NCI-H2029 (cell line): ENCODE data around the gene CTDSP1.

Experiments
- DNase-seq: peaks from one replicate; lab custom pipeline; 2025; lab: John Stamatoyannopoulos, UW

CTDSP1 gene

DNA sequence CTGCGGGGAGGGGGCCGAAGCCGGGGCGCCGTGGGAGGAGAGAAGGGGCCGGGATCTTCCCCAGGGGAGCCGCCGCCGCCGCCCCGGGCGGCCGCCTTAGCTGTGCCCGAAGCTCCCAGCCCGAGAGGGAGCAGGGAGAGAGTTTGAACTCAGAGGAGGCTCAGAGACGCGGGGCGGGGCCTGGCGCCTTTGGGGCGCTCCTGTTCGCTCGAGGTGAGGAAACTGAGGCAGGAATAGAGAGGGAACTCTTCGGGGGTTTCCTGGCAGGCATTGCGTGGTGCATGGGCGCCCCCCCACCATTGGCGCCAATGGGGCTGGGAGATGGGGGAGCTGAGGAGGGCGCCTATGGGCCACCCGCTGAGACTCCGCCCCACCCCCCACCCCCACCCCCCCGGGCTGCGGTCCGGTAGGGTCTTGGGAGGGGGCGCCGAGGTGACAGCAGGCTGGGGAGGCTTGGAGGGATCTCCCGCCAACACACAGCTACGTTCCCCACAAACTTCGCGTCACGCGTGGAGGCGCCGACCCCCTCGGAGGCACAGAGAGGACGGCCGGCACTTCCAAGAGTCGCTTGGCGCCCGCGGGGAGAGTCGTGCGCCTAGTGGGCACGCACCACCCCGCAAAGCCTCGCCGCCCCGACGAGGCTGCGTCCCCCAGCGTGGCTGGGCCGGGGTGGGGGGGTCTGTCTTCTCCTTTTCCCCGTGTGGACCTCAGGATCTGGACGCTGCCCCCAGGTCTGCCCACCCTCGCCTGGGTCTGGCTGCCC, 680 bp downstream of the CTDSP1 start:
- DNase-seq: no peak

DNA sequence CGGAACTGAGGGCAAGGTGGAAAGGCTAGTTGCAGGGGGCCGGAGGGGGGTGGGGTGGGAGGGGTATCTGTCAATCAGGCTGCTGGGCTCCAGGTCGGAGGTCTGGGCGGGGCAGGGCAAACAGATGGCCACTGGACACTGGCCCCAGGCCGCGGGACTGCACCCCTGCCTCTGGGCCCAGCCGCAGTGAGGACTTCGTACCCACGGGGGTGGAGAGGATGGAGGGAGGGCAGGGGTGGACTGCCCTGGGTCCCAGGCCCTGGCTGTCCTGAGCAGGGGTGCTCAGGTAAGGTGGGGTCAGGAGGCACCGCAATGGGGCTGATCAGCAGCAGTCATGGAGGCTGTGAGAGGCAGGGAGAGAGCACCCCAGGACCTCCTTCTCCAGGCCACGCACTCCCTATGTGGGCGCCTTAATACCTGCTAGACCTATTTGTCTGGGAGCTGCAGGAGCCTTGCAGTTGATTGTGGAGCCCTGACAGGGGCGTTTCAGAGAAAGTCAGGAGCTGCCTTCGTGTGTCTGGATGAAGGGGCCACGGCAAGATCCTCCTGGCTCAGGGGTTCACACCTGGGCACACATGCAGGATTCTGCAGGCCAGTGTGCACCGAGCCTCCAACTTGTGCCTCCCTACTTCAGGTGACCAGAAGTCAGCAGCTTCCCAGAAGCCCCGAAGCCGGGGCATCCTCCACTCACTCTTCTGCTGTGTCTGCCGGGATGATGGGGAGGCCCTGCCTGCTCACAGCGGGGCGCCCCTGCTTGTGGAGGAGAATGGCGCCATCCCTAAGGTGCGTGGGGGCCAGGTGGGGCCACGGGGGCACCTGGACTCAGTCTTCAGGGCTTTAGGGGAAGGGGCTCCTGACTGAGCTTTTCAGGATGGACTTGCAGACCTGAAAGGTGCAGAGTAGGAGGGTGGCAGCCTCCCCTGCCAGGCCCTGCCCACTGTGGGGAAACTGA, 1.5 kb downstream of the CTDSP1 start:
- DNase-seq: no peak

DNA sequence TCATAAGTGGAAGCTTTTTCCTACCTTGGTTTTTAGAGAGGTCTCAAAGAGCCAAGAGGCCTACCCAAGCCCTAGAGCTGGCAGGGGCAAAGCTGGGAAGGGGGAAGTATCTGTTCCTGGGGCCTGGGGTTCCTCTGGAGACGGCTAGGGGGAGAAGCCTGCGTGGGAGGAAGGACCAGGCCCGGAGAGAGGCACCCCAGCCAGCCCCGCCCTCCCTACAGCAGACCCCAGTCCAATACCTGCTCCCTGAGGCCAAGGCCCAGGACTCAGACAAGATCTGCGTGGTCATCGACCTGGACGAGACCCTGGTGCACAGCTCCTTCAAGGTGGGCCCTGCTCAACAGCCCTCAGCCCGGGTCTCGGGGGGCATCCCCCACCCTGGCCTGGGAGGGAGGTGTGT, 2.2 kb downstream of the CTDSP1 start:
- no peak for DNase-seq

DNA sequence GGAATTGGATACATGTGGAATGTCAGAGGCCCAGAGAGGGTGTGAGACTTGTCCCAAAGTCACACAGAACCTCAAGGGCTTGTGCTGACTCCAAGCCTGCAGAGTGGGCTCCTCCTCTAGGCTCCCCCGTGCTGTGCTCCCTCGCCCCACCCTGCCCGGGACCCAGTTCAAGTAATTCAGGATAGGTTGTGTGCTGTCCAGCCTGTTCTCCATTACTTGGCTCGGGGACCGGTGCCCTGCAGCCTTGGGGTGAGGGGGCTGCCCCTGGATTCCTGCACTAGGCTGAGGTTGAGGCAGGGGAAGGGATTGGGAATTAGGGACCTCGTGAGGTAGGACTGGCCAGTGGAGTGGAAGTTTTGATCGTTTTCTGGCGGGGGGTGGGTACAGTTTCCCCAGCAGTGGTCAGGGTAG, 2.8 kb downstream of the CTDSP1 start:
- no peak for DNase-seq

DNA sequence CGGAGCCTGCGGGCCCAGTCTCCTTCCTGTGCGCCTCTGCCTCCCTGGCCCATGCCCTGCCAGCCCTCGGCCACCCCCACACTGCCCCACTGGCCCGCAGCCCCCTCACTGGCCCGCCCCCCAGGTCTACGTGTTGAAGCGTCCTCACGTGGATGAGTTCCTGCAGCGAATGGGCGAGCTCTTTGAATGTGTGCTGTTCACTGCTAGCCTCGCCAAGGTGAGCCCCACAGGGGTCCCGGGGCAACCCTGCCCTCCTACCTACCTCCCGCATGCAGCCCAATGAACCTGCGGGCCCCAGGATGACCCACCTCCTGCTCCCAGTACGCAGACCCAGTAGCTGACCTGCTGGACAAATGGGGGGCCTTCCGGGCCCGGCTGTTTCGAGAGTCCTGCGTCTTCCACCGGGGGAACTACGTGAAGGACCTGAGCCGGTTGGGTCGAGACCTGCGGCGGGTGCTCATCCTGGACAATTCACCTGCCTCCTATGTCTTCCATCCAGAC, 3.3 kb downstream of the CTDSP1 start:
- DNase-seq: no peak

DNA sequence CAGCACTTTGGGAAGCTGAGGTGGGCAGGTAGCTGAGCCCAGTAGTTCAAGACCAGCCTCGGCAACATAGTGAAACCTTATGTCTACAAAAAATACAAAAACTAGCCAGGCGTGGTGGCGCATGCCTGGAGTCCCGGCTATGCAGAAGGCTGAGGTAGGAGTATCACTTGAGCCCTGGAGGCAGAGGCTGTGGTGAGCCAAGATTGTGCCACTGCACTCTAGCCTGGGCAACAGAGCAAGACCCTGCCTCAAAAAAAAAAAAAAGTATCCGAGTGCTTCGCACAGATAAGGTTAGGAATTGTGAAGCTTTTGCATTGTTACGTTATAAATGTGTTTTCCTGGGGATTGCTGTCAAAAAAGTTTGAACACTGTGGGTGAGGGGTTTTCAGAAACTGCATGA, 4.1 kb downstream of the CTDSP1 start:
- DNase-seq: no peak

DNA sequence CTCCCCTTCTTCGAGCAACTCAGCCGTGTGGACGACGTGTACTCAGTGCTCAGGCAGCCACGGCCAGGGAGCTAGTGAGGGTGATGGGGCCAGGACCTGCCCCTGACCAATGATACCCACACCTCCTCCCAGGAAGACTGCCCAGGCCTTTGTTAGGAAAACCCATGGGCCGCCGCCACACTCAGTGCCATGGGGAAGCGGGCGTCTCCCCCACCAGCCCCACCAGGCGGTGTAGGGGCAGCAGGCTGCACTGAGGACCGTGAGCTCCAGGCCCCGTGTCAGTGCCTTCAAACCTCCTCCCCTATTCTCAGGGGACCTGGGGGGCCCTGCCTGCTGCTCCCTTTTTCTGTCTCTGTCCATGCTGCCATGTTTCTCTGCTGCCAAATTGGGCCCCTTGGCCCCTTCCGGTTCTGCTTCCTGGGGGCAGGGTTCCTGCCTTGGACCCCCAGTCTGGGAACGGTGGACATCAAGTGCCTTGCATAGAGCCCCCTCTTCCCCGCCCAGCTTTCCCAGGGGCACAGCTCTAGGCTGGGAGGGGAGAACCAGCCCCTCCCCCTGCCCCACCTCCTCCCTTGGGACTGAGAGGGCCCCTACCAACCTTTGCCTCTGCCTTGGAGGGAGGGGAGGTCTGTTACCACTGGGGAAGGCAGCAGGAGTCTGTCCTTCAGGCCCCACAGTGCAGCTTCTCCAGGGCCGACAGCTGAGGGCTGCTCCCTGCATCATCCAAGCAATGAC, 4.8 kb downstream of the CTDSP1 start:
- no peak for DNase-seq

DNA sequence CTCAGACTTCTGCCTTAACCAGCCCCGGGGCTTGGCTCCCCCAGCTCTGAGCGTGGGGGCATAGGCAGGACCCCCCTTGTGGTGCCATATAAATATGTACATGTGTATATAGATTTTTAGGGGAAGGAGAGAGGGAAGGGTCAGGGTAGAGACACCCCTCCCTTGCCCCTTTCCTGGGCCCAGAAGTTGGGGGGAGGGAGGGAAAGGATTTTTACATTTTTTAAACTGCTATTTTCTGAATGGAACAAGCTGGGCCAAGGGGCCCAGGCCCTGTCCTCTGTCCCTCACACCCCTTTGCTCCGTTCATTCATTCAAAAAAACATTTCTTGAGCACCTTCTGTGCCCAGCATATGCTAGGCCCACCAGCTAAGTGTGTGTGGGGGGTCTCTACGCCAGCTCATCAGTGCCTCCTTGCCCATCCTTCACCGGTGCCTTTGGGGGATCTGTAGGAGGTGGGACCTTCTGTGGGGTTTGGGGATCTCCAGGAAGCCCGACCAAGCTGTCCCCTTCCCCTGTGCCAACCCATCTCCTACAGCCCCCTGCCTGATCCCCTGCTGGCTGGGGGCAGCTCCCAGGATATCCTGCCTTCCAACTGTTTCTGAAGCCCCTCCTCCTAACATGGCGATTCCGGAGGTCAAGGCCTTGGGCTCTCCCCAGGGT, 5.5 kb downstream of the CTDSP1 start:
- no peak for DNase-seq

DNA sequence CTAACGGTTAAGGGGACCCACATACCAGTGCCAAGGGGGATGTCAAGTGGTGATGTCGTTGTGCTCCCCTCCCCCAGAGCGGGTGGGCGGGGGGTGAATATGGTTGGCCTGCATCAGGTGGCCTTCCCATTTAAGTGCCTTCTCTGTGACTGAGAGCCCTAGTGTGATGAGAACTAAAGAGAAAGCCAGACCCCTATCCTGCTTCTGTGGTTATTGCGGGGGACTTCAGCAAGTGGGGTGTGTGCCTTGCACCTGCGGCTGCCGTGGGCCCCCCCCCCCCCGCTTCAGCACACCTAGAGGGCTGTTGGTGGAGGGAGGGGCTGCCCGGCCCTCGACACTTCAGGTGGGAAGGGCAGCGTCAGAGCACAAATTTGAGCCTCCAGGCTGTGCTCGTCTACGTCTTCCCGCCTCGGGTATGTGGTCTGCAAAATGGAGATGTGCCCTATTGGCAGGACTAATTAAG, 6.1 kb downstream of the CTDSP1 start:
- DNase-seq: no peak

DNA sequence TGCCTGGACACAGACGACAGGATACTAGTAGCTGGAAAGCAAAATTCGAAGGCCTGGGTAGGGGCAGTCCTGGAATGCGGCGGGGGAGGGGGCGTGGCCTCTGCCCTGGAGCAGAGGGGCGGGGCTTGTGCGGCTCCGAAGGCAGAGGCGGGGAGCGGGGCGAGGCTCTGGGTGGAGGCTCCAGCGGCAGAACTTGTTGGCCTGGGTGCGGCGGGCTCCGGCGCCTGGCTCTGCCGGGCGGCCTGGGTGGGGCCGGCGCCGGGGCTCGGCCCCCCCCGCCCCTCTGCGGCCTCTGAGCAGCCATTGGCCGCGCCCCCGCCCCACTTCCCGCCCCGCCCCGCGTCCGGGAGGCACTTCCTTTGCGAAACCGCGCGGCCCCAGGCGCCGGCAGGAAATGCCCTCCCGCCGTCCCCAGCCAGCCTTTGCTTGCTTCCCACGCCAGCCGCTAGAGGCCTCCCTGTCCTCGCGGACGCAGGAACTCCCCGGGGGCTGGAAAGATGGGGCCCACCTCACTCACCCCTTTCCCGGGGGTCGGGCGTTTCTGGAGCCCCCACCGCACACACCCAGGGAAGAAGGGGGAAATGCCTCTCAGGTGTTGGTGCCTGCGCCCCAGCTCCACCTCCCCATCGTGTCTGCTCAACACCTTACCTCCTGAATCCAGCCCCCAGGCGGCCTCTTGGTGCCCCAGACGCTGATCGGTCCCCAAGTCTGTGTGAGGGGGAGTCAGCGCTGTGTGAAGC, 6.7 kb downstream of the CTDSP1 start:
- peak; percentile 86 for DNase-seq

DNA sequence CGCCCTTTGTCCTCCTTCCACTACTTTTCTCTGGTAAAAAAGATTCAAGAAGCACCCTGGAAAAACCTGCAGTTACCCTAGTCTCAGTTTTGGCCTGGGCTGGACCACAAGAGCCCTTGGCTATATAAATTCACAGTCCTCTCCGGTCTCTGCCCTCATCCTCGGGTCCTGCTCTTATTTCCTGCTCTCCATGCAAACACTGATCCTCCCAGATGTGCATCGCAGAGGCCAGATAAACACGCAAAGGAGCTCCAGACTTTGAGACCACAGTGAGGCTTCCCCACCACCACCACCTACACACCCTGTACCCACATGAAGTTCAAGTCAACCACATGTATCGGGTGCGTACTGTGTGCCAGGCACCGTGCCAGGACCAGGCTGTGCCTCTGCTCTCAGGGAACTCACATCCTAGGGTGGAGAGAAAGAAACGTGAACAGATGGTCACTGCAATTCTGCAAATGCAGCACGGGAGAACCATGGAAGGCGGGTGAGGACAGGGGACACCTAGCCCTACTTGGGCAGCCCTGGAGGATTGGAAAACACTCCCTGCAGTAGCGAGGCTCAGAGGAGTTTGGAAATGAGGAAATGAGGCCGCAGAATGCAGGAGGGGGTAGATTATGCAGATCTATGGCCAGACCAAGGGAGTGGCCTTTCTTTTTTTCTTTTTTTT, 7.4 kb downstream of the CTDSP1 start:
- DNase-seq: peak; percentile 34

DNA sequence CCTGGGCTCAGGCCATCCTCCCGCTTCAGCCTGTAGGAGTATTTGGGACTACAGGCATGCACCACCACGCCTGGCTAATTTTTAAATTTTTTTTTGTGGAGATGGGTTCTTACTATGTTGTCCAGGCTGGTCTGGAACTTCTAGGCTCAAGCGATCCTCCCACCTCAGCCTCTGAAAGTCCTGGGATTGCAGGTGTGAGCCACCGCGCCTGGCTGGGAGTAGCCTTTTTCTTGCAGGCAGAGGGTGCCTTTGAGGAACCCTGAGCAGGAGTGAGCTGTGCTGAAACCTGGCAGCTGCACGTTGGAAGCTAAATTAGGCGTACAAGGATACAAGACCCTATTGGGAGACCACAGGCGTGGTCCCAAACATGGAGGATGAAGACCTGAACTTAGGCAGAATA, 8.0 kb downstream of the CTDSP1 start:
- DNase-seq: no peak

DNA sequence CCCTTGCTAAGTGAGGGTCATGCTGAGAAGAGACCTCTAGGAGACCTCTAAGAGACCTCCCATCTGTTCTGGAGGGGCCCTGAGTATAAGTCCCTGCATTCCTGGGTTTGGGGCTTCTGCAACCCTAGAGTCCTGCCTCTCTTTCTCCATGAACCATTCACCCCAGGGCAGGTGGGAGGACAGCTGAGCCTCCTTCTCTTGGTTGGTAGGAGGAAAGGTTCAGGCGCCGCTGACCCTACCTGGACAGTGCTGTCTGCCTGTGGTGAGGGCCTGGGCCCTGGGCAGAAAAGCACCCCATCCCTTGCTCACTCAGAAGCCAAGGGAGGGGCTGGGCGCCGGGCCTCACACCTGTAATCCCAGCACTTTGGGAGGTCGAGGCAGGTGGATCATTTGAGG, 18.7 kb downstream of the CTDSP1 start:
- no peak for DNase-seq

DNA sequence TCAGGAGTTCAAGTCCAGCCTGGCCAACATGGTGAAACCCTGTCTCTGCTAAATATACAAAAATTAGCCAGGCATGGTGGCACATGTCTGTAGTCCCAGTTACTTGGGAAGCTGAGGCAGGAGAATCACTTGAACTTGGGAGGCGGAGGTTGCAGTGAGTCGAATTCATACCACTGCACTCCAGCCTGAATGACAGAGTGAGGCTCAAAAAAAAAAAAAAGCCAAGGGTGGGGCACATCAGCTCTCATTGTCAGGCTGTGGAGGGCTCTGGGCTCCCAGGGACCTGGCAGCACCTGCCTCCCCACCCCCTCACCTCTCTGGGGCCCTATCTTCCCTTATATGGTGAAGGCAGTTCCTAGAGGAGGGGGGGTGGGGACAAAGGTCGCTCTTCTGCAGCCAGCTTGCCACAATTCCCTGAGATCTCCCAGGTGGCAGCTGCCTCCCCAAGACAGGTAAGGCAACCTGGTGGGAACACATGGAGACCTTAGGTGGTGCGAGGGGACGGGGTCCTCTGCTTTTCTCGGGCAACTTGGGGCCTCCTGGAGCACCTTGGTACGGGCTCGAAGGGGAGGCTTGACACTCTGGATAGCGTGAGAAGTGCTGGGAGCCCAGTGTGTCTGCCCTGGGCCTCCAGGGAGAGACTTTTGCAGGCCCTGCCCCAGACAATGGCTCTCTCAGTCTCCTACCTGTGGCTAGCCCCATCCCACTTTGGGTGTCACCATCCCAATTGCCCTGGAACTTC, 19.2 kb downstream of the CTDSP1 start, which contains the start of gene VIL1:
Gene VIL1, plus strand, starts transcription at position 407 of the 742 bp plus-strand sequence. CDS start 4,656 bp downstream, outside the sequence.
- DNase-seq: no peak

DNA sequence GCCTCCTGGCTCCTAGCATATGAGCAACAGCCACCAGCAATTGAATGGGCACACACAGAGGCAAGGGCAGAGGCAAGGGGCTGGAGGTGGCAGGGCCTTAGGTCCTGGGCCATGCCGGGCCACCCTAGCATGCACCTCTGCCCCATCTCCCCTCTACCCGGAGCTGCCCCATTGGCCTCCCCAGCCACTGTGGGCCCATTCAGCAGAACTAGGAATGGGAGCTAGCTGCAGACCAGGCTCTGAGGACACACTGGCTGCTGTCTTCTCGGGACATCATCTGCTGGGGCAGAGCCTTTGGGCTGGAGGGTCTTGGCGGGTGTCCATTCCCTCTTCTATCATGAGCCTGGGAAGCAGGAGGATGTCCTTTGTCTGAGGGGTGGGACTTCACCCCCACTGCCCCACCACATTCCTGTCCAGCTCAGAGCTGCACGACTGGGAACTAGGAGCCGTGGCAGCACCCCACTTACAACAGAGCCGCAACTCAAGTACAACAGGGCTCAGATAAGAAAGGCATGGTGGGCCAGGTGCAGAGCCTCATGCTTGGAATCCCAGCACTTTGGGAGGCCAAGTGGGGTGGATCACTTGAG, 20.1 kb downstream of the CTDSP1 start:
- no peak for DNase-seq

DNA sequence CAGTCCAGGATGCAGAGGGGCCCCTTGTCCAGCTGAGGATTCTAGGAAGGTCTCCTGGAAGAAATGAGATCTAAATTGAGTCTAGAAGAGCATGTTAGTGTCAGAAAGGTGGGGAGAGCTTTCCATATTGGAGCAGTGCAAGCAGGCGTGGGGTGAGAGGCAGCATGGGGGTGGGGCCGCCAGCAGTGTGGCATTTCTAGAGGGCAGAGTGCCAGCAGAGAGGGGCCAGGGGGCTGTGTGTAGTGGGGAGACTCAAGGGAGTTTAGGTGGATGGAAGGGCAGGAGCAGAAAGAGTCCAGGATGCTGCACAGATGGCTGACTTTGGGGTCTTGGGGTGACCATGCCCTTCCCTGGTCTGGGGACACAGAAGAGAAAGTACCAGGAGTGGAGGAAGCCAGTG, 21.4 kb downstream of the CTDSP1 start:
- no peak for DNase-seq

DNA sequence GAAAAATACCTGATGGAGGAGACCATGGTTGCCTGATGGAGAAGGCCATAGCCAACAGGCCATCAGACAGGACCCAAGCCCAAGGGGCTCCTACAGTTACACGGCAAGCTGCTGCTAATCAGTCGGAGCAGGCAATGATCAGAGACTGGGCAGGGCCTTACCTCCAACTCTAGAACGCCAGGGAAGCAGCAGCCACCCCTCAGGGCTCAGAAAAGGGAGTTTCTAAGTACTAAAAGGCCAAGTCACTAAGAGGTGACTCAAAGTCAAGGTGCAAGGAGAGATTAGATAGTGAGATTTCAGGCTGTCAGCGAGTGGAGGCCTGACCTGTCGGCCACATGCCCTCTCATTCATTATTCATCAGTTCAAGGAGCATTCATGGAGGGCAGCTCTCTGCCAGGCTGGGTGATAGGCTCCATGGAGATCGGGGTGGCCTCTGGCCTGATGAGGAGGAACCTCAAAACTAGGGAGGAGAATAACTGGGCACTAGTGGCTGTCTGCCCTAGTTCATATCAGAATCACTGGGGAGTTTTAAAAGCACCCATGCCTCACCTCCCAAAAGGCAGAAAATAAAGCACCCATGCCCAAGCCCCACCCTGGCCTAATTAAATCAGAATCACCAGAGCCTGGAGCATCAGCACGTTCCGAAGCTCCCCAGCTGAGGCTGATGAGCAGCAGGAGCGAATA, 22.9 kb downstream of the CTDSP1 start:
- no peak for DNase-seq

DNA sequence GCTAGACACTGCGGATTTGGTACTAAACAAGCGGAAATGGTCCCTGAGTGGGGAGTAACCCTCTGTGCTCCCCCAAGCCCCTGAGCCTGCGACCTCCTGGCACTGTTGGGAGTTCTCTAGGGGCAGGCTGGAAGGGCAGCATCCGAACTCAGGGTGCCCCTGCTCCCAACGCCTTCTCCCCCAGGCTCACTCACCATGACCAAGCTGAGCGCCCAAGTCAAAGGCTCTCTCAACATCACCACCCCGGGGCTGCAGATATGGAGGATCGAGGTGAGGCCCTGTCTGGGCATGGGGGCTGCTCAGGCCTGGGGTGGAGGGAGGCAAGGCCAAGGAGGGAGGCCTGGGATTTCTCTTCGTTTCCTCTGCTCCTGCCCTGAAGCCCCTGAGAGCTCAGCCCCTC, 23.9 kb downstream of the CTDSP1 start:
- no peak for DNase-seq

DNA sequence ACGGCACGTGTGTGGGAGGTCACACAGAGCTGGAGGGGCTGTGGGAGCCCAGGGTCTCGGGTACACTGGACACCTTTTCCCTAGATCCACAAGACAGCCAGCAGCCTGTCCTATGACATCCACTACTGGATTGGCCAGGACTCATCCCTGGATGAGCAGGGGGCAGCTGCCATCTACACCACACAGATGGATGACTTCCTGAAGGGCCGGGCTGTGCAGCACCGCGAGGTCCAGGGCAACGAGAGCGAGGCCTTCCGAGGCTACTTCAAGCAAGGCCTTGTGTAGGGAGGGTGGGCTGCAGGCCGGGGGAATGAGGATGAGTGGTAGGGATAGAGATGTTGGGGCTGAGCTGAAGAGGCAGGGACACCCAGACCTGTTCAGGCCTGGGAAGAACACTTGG, 25.9 kb downstream of the CTDSP1 start:
- no peak for DNase-seq
